Upper lobe of left lung (tissue), 4 donors: ENCODE measurements around the gene DYRK1A.

Source experiments
- EP300 ChIP-seq, 4 donors: sonication (generic); formaldehyde crosslinking; IDR thresholded peaks; one replicate each; pipeline ENCODE4 v1.5.1; 2017; ENCODE audit warnings: antibody characterized with exemption in 4 of 4, control low read depth in 2 of 4
- POLR2A ChIP-seq, 4 donors: fragments of 450-650 bp; IDR thresholded peaks; one replicate each; pipeline ENCODE4 v1.5.1; 2016 to 2017; ENCODE audit warnings: antibody characterized with exemption in 4 of 4, mild to moderate bottlenecking in 2 of 4
- POLR2AphosphoS5 ChIP-seq, 2 donors: sonication (generic); formaldehyde crosslinking; IDR thresholded peaks; one replicate each; pipeline ENCODE4 v1.5.1; 2017; ENCODE audit warnings: antibody characterized with exemption in 2 of 2
- TF ChIP-seq, protein P1 (sequence below), 6 experiments: fragments of 450-650 bp in 4 of 6; fragments of 200-600 bp in 2 of 6; sonication (generic) in 2 of 6; IDR thresholded peaks; one replicate each; pipeline ENCODE4 v1.5.1; 2016 to 2019; ENCODE audit warnings: antibody characterized with exemption in 6 of 6

DNA sequence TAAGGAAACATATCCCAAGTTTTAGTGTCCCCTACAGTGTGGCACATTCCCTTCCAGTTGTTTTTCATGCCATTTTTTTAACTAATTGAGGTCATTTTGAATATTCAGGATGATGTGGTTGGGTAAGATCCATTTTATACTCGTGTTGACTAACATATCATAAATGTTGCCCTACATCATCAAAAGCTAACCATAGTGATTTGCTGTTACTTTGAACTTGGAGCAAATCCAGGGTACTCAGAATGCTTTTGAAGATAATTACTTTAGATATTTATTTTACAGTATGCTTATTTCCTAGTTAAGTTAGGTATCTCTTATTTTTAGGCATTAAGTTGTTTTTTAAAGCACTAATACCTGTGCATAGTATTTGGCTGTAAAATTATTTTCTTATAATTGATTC lies 57.8 kb downstream of the DYRK1A start:
- TF ChIP-seq, protein P1, sequence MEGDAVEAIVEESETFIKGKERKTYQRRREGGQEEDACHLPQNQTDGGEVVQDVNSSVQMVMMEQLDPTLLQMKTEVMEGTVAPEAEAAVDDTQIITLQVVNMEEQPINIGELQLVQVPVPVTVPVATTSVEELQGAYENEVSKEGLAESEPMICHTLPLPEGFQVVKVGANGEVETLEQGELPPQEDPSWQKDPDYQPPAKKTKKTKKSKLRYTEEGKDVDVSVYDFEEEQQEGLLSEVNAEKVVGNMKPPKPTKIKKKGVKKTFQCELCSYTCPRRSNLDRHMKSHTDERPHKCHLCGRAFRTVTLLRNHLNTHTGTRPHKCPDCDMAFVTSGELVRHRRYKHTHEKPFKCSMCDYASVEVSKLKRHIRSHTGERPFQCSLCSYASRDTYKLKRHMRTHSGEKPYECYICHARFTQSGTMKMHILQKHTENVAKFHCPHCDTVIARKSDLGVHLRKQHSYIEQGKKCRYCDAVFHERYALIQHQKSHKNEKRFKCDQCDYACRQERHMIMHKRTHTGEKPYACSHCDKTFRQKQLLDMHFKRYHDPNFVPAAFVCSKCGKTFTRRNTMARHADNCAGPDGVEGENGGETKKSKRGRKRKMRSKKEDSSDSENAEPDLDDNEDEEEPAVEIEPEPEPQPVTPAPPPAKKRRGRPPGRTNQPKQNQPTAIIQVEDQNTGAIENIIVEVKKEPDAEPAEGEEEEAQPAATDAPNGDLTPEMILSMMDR (IDR thresholded peaks at IDR 0.05) = no peak
- TF ChIP-seq EP300 (IDR thresholded peaks at IDR 0.05) (no peak), POLR2A (IDR thresholded peaks at IDR 0.05) (no peak), POLR2AphosphoS5 (IDR thresholded peaks at IDR 0.05) (no peak)
